PC-9 (cell line): Measurements from ENCODE around the gene ZNF571.

Experiments used
- EZH2 ChIP-seq: fragments of 200-600 bp; sonication (generic); IDR thresholded peaks from 2 replicates; pipeline ENCODE4 v1.8.0; 2017; ENCODE audit warnings: antibody characterized with exemption, low read depth
- TF ChIP-seq, protein P1 (sequence below): fragments of 200-600 bp; sonication (generic); conservative IDR thresholded peaks from 2 replicates; pipeline ENCODE4 v1.6.1; 2017; ENCODE audit warnings: mixed run types, antibody characterized with exemption, mild to moderate bottlenecking, moderate library complexity

DNA sequence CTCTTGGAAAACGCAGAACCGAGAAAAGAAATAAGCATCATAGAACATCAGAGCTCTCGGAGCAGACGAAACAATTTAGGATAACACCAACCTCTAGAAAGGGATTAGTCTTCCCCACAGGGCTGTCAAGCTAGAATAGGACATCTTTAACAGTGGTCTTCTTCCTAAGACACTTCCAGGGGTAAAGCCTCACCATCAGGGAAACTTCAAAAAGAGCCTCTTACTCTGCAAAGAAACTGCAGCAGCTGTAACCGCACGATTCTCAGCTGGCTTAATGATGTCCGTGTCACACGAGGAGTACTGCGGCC, 642 bp downstream of the ZNF571 start:
- TF ChIP-seq, protein P1, sequence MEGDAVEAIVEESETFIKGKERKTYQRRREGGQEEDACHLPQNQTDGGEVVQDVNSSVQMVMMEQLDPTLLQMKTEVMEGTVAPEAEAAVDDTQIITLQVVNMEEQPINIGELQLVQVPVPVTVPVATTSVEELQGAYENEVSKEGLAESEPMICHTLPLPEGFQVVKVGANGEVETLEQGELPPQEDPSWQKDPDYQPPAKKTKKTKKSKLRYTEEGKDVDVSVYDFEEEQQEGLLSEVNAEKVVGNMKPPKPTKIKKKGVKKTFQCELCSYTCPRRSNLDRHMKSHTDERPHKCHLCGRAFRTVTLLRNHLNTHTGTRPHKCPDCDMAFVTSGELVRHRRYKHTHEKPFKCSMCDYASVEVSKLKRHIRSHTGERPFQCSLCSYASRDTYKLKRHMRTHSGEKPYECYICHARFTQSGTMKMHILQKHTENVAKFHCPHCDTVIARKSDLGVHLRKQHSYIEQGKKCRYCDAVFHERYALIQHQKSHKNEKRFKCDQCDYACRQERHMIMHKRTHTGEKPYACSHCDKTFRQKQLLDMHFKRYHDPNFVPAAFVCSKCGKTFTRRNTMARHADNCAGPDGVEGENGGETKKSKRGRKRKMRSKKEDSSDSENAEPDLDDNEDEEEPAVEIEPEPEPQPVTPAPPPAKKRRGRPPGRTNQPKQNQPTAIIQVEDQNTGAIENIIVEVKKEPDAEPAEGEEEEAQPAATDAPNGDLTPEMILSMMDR: no peak
- TF ChIP-seq EZH2: no peak
